NCI-H1417 treated with DMSO at 0.1 percent for 48 hours (cell line): ENCODE measurements around the gene ZBED2.
"Not testable (repeated sequence)": the region's sequence is repeated elsewhere in the genome, so short reads cannot be mapped to it uniquely, and the experiment has no call there.

ENCODE experiments used
- DNase-seq: peaks from one replicate; lab custom pipeline; 2025; lab: John Stamatoyannopoulos, UW

The ZBED2 gene

GRCh38 chr3:111571282-111571681 is 23.9 kb downstream of the ZBED2 start:
- no peak for DNase-seq

GRCh38 chr3:111570404-111571030 is 24.6 kb downstream of the ZBED2 start:
- no peak for DNase-seq

- DNase-seq: no peak
Observed at GRCh38 chr3:111568911-111569310, 26.2 kb downstream of the ZBED2 start.

GRCh38 chr3:111568355-111568754 is 26.8 kb downstream of the ZBED2 start:
- no peak for DNase-seq

- no peak for DNase-seq
Observed at GRCh38 chr3:111566844-111567243, 28.3 kb downstream of the ZBED2 start.

GRCh38 chr3:111561902-111562301 is 33.2 kb downstream of the ZBED2 start:
- DNase-seq: not testable (repeated sequence)

GRCh38 chr3:111548756-111549155 is 46.4 kb downstream of the ZBED2 start:
- DNase-seq: no peak

GRCh38 chr3:111548092-111548491 is 47.1 kb downstream of the ZBED2 start:
- no peak for DNase-seq

GRCh38 chr3:111547631-111548030 is 47.5 kb downstream of the ZBED2 start:
- no peak for DNase-seq

GRCh38 chr3:111545349-111545748 is 49.8 kb downstream of the ZBED2 start:
- DNase-seq: no peak
